GM18499 (cell line): ENCODE results near the gene PLAAT2.
"Not testable (repeated sequence)": the region's sequence is repeated elsewhere in the genome, so short reads cannot be mapped to it uniquely, and the experiment has no call there.

Experiments used
- ATAC-seq: cut with Tn5 transposase; IDR thresholded peaks from one replicate; pipeline ENCODE4 v1.9.1; 2021; ENCODE audit warnings: moderate number of reproducible peaks; ENCODE audit not compliant: insufficient read depth, unreplicated experiment

Gene PLAAT2

GRCh38 chr11:63563201-63564055, at the start of gene PLAAT2:
TSS of gene PLAAT2 (minus strand) at chr11:63563379. CDS start at chr11:63563324, 55 bp downstream.
- ATAC-seq: no peak

- ATAC-seq: no peak
These were observed 49.0 kb upstream of the PLAAT2 start for GRCh38 chr11:63612181-63612580.

GRCh38 chr11:63611395-63611747, 48.2 kb upstream of the PLAAT2 start:
- ATAC-seq: no peak

GRCh38 chr11:63610604-63611394, 47.6 kb upstream of the PLAAT2 start:
- ATAC-seq: no peak

GRCh38 chr11:63609971-63610580, 46.9 kb upstream of the PLAAT2 start:
- no peak for ATAC-seq

- no peak for ATAC-seq
These were observed 46.4 kb upstream of the PLAAT2 start for GRCh38 chr11:63609536-63609935.

GRCh38 chr11:63608353-63609345, 45.5 kb upstream of the PLAAT2 start:
- ATAC-seq: no peak

GRCh38 chr11:63603180-63603518, 40.0 kb upstream of the PLAAT2 start:
- ATAC-seq: no peak

- not testable (repeated sequence) for ATAC-seq
These were observed 39.4 kb upstream of the PLAAT2 start for GRCh38 chr11:63602290-63603179.

- no peak for ATAC-seq
These were observed 36.3 kb upstream of the PLAAT2 start for GRCh38 chr11:63599211-63600122.

- ATAC-seq: no peak
These were observed 35.4 kb upstream of the PLAAT2 start for GRCh38 chr11:63598556-63598955.

GRCh38 chr11:63595296-63595695, 32.1 kb upstream of the PLAAT2 start:
- no peak for ATAC-seq

GRCh38 chr11:63592975-63593395, 29.8 kb upstream of the PLAAT2 start:
- no peak for ATAC-seq

- no peak for ATAC-seq
These were observed 27.0 kb upstream of the PLAAT2 start for GRCh38 chr11:63590024-63590788.

- ATAC-seq: no peak
These were observed 25.8 kb upstream of the PLAAT2 start for GRCh38 chr11:63589000-63589399.

- no peak for ATAC-seq
These were observed 23.4 kb upstream of the PLAAT2 start for GRCh38 chr11:63586451-63587166.

GRCh38 chr11:63583357-63583677, 20.1 kb upstream of the PLAAT2 start:
- ATAC-seq: no peak
